Endothelial cell of umbilical vein (primary cell): Measurements from ENCODE around the gene RDX.

Experiments
- CTCF ChIP-seq, 2 donors: IDR thresholded peaks; 1 replicate in 1 of 2; 2 replicates in 1 of 2; pipeline ENCODE4 v1.5.1; 2011; ENCODE audit warnings: low read length in 2 of 2, mild to moderate bottlenecking in 2 of 2, moderate library complexity in 2 of 2, control low read depth in 1 of 2, inconsistent platforms in 1 of 2, low read depth in 1 of 2; ENCODE audit not compliant: insufficient read depth in 1 of 2; ENCODE audit errors: extremely low read depth in 1 of 2
- EZH2 ChIP-seq: IDR thresholded peaks from 2 replicates; pipeline ENCODE4 v1.6.1; 2012; ENCODE audit warnings: borderline replicate concordance, low read depth, mild to moderate bottlenecking, moderate library complexity, low read length, inconsistent platforms; ENCODE audit not compliant: severe bottlenecking
- MAX ChIP-seq: IDR thresholded peaks from 2 replicates; pipeline ENCODE4 v1.6.1; 2011; ENCODE audit not compliant: insufficient read depth, insufficient read length

GRCh38 chr11:110340436-110340835 lies 44.0 kb upstream of the RDX start:
- no peak for TF ChIP-seq CTCF (IDR thresholded peaks at IDR 0.05; ENCODE audit: extremely low read depth in 1 of 2, insufficient read depth in 1 of 2, low read depth in 1 of 2, low read length in 2 of 2)
- TF ChIP-seq MAX, result no peak
- TF ChIP-seq EZH2, result no peak
